ENCODE results near the gene MINK1.
"Not testable (repeated sequence)": the region's sequence is repeated elsewhere in the genome, so short reads cannot be mapped to it uniquely, and the experiment has no call there.

MINK1 gene

DNA sequence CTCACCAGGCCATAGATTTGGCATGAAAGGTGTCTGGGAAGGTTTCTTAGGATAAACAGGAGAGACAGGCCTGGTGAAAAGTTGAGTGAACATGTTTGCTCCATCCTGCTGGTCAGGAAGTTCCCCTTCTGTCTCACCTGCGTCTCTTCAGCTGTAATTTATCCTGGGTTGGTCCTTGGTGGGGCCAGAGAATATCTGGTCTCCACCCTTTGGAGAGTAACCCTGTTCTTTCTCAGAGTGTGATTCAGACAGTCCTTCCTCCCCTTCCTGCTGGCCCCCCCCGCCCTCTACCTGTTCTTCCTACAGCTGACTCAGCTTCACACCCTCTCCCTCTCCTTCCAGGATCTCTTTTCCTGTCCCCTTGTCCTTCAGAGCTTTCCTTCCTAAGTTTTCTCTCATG, 17.1 kb downstream of the MINK1 start:
- DNase-seq: no peak

DNA sequence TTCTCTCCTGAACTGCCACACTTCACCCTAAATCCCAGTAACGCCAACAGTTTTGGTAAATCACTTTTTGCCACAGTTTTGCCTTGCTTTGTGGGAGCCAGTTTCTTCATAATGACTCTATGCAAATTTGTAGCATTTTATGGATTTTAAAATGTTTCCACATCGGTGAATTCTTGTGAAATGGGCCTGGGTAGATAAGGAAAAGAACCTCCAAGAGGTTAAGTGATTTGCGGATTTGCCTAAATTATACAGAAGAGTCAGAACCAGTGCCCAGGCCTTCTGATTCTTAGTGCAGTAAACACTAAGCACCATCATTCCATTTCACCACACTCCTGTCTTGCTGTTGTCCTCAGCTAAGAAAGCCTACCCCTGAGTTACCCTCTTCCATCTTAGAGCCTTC, 17.9 kb downstream of the MINK1 start:
- DNase-seq: no peak

DNA sequence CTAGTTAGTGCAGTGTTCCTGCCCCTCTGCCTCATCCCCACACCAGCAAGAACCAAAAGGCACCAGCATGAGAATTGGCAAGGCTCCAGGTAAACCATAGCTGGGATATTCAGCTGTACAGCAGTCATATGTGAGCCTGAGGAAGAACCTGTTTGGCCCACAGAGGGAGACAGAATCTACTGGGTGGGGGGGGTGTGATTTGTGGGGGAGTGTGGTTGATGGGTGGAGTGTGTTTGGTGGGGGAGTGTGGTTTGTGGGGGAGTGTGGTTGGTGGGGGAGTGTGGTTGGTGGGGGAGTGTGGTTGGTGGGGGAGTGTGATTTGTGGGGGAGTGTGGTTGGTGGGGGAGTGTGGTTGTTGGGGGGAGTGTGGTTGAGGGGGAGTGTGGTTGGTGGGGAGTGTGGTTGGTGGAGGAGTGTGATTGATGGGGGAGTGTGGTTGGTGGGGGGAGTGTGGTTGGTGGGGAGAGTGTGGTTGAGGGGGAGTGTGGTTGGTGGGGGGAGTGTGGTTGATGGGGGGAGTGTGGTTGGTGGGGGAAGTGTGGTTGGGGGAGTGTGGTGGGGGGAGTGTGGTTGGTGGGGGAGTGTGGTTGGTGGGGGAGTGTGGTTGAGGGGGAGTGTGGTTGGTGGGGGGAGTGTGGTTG, 19.5 kb downstream of the MINK1 start:
- peak; percentile 25 for DNase-seq

DNA sequence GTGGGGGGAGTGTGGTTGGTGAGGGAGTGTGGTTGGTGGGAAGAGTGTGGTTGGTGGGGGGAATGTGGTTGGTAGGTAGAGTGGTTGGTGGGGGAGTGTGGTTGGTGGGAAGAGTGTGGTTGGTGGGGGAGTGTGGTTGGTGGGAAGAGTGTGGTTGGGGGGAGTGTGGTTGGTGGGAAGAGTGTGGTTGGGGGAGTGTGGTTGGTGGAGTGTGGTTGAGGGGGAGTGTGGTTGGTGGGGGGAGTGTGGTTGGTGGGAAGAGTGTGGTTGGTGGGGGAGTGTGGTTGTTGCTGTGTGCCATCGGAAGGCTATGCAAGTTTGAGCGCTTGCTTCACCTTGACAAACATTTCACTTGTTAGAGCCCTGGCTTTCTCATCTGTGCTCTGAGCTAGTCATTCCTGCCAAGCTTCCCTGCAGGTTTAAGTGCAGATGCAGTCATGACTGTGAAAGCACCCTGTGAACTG, 20.1 kb downstream of the MINK1 start:
- DNase-seq: no peak

DNA sequence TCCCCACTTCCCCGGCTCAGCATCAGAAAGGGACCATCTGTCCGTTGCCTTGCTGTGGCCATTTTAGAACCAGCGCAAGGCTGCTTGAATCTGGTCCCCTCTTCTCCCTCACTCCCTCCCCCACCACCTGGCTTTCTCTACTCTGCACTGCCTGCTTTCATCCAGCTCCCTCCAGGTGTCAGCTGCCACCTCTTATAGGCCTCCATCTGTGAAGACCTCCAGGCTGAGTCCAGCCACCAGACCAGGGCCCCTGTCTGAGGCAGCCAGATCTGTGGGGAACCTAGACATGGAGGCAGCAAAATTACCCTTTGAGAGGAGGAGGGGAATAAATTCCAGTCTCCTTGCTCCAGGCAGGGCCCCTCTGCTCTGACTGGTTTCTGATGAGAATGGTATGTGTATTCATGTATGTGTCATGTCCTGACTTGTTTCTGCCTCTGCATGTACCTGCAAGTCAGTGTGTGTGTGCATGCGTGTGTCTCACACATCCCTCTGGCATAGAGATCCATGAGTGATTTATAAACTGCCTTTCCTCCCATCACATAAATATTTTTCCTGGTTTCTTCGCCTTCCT, 21.1 kb downstream of the MINK1 start:
- no peak for DNase-seq

DNA sequence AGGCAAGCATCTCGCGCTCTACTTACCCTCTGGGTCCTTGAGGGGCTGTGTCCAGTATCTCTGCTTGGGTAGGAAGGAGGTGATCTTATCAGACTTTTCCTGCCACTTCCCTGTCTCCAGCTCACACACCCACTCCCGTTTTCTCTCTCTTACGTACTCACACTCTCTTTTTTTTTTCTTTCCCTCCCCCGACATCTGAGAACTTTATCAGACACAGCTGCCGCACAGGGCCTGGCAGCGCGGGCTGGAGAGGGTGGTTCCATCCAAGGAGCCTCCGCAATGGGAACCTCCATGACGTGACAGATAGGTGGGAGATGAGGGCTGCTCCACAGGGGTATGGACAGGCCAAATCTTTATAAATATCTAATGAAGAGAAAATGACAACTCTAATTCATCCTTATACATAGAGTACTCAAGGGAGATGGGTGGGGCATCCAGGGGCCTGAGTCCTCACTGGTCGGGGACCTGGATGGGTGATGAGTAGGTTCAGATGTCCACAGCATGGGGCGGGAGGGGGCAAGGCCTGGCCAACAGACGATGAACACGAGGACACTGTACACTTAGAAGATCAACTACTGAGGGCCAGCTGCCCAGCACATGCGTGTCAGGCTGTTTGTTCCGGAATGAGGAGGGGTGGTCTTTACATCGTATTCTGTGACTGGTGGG, 23.3 kb downstream of the MINK1 start:
- no peak for DNase-seq

DNA sequence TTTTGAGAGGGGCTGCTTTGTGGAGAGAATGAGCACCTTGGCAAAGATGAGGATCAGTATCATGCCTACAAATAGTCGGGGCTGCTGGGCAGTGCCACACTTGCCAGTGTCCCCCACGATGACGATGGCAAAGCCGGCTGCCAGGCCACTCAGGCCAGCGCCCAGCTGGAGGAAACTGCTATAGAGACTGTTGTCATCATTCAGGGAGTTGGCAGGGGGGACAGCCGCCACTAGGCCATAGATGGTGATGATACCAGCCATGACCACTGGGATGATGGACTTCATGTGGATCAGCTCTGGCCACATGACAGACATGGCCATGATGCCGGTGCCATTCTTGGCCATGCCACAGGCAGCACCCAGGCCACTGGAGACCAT, 23.8 kb downstream of the MINK1 start:
- no peak for DNase-seq

DNA sequence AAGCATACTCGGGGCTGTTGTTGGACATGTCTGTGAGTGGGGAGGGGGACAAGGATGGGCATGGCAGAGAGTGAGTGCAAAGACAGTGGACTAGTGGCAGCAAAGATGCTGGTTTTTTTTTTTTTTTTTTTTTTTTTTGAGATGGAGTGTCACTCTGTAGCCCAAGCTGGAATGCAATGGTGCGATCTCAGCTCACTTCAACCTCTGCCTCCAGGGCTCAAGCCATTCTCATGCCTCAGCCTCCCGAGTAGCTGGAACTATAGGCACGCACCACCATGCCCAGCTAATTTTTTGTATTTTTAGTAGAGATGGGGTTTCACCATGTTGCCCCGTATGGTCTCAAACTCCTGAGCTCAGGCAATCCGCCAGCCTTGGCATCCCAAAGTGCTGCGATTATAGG, 24.2 kb downstream of the MINK1 start:
- DNase-seq: not testable (repeated sequence)

DNA sequence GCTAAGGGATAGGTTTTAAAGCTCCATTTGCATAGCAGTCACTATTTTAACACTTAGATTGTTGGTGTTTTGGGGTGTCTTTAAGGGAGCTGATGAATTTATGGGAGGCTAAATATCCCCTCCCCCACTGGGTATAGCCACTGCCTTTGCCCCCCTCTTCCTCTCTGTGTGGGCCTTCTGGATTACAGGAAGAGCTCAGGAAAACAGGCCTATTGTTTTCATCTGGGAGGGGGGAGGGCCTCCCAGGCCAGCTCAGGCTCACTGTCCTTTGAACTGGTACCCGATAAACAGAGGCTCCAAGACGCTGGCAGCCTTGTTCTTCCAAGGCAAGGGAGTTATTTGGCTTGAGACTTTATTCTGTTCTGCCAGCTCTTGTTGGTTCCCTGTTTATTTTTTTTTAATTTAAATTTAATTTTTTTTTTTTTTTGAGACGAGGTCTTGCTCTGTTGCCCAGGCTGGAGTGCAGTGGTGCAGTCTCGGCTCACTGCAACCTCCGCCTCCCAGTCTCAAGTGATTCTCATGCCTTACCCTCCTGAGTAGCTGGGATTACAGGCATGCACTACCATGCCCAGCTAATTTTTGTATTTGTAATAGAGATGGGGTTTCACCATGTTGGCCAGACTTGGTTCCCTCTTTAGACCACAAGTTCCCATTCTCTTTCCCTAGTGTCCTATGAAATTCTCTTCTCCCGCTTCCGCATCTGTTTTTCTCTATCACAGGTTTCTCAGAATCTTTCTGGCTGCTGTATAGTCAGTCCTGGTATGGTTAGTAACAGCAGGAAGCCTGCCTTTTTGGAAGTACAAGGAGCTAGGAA, 25.1 kb downstream of the MINK1 start:
- DNase-seq: no peak

DNA sequence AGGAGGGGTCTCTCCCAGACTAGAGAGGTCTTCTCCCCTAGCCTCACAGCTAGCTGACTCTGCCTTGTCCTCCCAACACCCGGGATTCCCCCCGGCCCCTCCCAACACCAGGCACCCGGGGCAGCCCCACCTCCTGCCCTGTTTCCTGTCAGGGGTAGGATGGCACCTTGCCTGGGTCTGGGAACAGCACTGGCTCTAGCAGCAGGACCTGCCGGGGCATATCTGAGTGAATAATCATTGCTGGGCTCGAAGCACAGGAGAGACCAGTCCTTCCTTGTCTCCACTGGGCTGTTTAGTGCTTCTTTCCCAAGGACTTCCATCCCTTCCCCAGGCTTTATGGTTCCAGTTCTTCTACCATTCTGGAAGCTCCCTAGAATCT, 25.7 kb downstream of the MINK1 start:
- DNase-seq: no peak

DNA sequence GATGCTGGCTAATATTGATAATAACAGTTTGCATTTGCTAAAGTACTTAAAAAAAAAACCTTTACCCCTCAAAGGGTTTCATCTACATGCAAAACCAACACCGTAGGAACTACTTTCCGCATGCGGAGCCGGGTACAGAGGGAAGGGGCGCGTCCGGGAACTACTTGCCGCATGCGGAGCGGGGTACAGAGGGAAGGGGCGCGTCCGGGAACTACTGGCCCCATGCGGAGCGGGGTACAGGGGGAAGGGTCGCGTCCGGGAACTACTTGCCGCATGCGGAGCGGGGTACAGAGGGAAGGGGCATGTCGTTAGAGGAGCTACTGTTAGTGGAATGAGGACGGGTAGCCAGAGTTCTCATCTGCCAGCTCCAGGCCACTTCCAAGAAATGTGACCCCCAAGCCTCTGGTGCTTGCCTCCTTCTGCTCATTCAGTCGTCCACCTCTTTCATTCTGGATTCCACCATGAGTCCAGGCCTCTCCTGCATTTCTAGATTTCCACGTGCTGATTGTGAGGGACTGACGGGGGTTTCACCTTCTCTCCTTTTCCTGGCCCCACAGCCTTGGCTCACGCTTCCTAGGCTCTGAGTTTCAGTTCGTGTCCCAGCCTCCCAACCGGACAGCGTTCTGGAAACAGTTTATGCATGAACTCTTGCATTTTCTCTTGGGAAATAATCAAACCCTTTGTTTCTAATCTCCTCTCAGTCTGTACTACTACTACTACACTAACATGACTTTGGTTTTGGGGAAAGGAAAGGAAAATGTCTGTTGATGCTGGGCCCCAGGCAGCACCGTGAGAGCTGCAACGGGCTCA, 26.9 kb downstream of the MINK1 start:
- no peak for DNase-seq

DNA sequence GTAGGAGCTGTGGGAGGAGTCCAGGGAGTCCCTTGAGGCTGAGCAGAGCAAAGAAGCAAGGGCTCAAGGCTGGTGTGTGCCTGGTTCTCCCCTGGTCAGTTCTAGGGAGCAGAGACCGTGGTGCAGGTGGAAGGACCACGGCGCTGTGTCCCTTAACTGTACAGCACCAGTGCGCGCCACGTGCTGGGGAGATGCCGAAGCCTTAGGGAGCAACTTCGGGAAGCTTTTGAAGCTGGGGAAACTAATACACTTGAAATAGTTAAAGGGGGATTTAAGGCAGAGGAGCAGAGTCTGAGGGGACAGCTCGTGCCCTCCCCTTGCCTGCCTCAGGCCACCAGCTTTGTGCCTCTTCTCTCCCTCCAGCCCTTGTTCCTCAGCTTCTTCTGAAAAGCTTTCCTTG, 27.5 kb downstream of the MINK1 start:
- no peak for DNase-seq

DNA sequence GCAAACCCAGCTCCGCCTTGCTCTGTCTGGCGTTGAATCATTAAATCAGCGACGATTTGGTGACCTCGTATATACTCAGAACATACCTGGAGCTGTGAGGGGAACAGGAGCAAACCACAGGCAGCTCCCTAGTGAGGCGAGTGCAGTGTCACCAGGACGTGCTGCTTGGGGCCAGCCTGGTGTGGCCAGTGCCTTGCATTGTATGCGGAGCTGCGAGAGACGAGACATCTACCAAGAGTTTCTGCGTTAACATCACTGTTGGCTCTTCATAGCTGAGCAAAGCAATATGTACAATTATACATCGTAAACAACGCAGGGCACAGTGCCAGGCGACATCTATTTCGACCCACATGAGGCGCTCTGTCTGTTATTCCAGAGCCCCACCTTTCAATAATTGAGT, 27.9 kb downstream of the MINK1 start:
- no peak for DNase-seq

DNA sequence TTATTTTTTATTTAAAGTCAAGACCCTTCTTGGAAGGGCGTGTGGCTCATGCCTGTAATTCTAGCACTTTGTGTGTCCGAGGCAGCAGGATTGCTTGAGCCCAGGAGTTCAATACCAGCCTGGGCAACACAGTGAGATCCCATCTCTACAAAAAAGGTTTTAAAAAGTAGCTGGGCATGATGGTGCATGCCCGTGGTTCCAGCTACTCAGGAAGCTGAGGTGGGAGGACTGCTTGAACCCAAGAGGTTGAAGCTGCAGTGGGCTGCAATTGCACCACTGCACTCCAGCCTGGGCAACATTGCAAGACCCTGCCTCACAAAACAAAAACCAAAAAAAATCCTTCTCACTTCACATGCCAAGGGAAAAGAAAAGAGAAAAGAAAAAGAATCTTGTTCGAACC, 29.6 kb downstream of the MINK1 start:
- DNase-seq: no peak

DNA sequence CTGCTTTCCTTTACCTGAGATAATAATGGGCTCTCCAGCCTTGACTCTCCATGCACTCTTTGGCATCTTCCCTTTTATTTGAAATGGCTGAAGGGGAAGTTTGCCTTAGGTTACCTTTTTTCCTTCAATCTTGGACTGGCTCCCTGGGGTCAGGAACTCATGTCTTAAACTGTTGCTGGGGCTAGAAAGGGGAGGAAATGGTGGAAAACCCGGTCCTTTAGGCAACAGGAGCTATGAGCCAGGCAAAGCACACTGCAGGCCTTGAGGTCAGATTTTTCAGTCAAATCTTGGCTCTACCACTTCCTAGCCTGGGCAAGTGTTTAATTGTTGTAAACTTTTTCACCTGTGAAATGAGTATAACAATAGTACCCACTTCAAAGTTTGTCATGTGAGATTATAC, 30.2 kb downstream of the MINK1 start:
- no peak for DNase-seq

DNA sequence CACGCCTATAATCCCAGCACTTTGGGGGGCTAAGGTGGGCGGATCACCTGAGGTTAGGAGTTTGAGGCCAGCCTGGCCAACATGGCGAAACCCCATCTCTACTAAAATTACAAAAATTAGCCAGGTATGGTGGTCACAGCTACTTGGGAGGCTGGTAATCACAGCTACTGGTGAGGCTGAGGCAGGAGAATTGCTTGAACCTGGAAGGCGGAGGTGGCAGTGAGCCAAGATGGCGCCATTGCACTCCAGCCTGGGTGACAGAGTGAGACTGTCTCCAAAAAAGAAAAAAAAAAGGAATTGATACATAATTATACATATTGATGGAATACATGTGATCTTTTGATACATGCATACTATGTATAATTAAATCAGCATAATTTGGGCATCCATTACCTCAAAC, 34.4 kb downstream of the MINK1 start:
- not testable (repeated sequence) for DNase-seq

DNA sequence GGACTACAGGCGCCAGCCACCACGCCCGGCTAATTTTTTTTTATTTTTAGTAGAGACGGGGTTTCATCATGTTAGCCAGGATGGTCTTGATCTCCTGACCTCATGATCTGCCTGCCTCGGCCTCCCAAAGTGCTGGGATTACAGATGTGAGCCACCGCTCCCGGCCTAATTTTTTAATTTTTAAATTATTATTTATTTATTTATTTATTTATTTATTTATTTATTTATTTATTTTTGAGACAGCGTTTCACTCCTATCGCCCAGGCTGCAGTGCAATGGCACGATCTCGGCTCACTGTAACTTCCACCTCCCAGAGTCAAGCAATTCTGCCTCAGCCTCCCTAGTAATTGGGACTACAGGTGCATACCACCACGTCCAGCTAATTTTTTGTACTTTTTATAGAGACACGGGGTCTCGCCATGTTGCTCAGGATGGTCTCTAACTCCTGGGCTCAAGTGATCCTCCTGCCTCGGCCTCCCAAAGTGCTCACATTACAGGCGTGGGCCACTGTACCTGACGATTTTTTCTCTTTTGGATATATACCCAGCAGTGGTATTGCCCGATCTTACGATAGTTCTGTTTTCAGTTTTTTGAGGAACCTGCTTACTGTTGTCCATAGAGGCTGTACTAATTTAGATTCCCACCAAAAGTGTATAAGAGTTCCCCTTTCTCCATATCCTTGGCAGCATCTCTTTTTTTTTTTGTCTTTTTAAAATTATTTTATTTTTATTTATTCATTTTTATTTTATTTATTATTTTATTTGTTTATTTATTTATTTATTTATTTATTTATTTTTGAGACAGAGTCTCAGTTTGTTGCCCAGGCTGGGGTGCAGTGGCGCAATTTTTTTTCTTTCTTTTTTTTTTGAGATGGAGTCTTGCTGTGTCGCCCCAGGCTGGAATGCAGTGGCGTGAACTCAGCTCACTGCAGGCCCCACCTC, 36.2 kb downstream of the MINK1 start:
- not testable (repeated sequence) for DNase-seq

DNA sequence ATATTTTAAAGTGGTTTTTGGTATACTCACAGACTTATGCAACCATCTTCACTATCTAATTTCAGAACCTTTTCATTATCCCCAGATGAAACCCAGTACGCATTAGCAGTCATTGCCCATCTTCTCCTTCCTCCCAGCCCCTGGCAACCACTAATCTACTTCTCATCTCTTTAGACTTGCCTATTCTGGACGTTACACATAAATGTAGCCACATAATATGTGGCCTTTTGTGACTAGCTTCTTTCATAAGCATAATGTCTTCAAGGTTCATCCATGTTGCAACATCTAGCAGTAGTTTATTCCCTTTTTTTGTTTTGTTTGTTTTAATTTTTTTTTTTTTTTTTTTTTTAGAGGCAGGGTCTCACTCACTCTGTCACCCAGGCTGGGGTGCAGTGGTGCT, 37.7 kb downstream of the MINK1 start:
- DNase-seq: no peak

DNA sequence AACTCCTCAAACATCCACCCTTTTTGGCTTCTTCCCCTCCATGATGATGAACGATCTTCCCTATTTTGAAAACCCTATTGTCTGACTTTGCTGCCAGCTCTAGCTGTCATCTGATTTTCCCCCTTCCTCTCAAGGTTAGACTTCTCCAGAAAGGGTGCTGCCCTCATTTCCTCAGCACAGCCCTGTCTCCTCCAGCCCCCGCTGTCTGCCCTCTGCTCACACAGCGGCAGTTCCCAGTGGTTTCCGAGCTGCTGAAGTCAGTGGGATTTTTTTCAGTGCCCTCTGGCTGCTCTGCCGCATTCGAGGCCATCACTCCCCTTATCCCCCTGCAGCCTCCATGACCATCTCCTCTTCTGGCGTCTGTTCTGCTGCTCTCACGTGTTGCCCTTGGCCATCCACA, 39.6 kb downstream of the MINK1 start:
- no peak for DNase-seq

DNA sequence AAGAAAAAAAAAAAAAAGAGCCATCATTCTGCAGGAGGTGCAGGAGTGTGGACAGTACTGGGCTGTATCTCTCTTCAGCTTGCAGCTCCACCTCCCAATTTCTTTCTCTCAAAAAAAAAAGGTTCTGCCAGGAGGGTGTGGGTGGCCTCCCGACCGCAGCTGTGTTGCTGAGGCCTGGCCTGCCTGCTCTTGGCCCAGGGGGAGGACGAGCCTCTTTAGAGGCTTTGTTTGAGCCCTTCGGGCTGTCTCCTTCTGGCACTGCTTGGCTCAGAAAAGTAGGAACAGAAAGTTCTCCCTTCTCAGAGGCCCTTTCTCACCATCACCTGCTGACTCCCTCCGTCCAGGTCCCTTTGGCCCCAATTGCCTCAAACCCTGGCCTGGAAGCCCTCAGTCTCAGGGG, 43.9 kb downstream of the MINK1 start:
- no peak for DNase-seq

DNA sequence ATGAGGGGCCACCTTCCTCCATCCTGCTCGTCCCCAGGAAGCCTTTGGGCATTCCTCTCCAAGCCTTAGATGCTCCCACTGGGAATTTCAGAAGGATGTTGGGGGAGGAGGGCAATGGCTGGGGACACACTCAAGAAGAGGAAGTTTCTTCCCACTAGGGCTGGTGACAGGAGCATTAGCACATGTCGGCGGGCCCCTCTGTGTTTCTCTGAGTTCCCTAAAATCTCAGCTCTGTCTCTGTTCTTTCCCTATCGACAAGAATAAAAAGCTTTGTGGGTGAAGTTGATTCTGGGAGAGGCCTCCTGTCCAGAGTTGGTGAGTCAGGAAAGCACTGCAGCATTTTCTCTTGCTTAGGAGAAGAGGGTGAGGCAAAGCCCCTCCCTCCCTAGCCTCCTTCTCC, 46.5 kb downstream of the MINK1 start:
- DNase-seq: no peak

DNA sequence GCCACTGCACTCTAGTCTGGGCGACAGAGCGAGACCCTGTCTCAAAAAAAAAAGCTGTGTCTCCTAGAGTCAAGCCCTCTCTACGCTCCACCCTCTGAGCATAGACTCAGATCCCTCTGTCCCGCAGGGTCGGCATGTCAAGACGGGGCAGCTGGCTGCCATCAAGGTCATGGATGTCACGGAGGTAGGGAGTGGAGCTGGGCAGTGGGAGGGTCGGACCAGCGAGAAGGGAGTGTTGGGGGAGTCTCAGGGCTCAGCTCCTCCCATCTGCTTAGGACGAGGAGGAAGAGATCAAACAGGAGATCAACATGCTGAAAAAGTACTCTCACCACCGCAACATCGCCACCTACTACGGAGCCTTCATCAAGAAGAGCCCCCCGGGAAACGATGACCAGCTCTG, 47.7 kb downstream of the MINK1 start:
- DNase-seq: no peak
